GM03348 (cell line): Measurements from ENCODE around the gene CHST11.

Source experiments
- DNase-seq: peaks from one replicate; pipeline ENCODE4 v3.0.0; 2012; ENCODE audit warnings: low spot score

The CHST11 gene

DNA sequence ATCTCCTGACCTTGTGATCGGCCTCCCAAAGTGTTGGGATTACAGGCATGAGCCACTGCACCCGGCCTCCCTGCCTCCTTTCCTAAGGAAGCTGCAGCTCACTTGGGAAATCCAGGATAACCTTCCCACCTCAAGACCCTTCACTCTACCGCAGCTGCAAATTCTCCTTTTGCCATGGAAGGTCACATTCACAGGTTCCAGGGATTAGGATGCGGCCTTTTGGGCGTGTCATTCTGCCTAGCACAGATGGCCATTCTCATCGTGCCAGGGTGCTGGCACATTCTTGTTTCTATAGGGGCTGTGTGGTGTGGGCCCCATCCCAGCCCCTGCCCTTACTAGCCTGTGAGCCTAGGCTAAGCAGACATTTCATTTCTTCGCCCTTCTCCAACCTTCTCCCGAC, 219.9 kb downstream of the CHST11 start:
- no peak for DNase-seq

DNA sequence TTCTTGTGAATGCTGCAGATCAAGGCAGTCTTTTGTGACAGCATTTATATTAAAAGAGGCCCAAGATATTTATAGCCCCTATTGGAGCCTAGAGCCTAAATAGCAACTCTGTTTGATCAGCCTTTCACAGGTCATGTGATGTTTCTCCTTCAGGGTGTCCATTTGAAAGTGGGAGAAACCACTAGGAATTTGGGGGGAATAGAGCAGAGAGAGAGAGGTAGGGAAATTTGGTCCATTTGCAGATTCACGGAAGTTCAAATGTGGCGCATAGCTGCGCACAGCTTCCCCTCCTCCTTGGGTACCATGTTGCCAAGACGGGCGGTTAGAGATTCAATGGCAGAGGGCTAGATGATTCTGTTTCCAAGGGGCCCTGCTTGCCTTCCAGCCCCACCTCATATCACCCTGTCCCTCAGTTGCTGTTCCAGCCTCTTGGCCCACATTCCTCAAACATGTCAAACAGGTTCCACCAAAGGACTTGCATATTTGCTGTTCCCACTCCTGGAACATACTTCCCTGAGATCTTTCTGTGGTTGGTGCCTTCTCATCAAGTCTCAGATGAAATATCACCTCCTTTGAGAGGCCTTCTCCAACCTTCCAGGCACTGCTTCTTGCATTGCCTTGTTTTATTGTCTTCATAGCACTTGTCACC, 220.8 kb downstream of the CHST11 start:
- DNase-seq: no peak

DNA sequence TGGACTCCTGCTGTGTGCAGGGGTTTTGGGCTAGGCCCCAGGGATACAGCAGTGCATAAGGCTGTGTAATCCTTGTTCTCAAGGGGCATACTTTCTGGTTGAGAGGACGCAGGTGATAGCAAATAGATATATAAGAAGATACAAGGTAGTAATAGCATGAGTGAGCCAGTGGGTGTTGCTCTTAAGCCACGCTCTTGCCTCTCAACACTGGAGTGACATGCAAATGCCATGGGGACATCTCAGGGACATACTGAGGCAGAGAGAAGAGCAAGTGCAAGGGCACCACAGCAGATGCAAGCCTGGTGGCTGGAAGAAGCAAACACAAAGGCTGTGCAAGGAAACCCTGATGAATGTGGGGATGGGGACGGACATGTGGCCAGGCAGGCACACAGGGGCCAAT, 223.3 kb downstream of the CHST11 start:
- DNase-seq: no peak

DNA sequence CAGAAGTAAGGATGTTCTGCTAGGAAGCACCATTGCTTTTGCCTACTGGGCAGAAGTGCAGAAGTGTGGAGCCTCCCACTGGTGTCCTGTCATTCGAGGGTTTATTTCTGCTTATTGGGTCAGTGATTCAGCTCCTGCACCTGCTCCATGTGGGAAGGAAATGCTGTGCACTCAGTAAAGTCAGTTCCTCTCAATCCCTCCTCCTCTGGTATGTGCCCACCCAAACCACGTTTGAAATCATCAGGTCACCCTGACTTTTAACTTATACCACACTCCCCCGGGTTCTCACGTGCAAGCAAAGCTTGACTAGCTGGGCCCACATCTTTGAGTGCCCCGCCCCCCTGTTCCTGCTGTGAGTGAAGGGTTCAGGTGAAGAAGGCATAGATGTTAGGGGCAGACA, 223.7 kb downstream of the CHST11 start:
- no peak for DNase-seq

DNA sequence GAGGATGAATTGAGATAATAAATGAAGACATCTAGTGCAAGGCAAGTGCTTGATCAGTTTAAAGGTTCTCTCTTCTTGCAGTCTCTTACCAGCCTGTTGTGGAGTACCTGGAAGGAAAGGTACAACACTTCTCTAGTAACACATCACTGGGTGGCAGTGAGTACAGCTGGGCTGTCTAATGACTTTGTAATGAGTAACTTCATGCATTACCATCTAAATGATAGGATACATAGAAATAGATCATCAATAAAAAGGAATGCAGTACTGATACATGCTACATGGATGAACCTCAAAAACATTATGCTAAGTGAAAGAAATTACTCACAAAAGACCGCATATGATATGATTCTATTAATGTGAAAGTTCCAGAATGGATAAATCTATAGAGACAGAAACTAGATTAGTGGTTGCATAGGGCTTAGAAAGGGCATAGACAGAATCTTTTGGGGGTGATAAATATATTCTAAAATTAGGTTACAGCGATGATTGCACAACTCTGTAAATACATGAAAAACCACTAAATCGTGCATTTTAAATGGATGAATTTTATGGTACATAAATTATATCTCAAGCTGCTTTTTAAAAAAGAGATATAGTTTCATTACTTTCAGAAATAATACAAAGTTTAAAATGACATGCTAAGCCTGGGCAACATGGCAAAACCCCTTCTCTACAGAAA, 224.4 kb downstream of the CHST11 start:
- no peak for DNase-seq

DNA sequence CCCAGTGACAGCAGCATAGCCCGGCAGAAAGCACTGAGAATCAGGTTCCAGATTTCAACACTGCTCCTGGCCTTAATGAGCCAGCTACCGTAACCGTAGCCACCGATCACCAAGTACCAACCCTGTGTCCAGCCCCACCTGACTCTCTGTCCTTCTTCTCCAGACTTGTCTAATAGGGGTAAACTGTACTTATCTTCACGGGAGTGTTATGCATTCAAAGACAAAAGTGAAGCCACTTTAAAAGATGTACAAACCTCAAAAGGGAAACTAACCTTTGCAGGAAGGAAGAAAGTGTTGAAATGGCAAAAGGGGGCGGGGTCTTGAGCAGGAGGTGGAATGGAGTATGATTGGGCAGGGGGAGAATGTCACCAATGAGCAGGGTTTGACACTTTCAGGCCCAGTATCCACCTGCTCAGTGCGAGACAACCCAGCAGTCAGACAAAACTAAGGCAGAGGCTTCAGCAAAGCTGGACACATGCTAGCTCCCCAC, 226.1 kb downstream of the CHST11 start:
- no peak for DNase-seq

DNA sequence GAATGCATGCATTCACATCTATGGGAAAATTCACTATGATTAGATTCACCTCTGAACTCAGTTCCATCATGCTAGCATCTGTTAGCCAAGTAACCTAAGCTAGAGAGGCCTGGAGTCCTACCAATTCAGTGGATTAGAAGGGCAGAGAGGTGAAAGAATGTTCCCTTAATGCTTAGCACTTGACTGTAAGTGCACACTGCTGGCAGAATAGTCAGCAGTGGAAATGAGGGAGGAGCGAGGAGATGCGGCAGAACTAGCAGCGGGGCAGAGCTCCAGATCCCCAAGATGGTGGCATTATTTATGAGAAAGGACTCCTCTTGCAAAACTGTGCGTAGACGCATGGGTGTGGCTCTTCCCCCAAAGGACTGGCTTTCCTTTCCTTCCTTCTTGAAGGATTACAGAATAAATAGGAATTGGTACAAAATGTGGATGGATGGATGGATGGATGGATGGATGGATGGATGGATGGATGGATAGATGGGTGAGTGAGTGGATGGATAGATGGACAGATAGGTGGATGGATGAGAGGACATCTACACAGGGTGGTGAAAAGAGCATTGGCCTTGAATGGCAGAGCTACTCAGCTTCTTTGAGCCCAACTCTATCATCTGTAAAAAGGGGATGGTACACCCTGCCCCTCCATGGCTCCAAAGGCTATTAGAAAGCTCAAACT, 227.2 kb downstream of the CHST11 start:
- DNase-seq: no peak

DNA sequence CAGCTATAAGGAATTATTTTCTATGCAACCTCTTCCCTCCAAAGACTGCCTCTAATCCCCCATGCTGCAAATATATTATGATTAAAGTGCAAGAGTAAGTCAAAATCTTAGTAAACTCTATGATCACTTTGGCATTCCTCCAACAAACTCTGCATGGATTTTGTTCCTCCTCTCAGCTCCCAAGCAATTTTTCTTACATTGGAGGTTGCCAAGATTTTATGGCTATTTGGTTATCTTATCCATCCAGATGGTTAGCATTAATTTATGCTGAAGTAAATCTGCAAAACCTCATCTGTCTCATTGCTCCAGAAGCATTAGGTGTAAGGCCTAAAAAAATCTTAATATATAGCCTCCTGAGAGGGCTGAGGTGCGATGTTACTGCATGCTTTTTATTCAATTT, 228.1 kb downstream of the CHST11 start:
- DNase-seq: peak; percentile 44

DNA sequence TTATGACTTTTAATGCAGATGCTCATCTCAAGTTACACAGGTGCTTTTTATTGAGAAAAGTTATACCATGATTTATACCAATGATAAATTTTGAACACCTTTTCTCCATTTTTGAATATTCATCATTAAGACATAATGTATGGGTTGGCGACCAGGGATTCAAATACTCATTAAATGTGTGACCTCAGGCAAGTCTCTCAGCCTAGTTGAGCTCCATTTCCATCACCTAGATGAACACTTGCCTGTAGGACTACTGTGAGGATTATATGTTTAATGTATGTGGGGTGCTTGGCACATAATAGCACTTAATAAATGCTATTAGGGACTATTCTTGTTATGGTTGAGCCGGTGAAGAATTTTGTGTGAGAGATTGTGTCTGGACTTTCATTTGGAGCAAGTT, 228.6 kb downstream of the CHST11 start:
- no peak for DNase-seq

DNA sequence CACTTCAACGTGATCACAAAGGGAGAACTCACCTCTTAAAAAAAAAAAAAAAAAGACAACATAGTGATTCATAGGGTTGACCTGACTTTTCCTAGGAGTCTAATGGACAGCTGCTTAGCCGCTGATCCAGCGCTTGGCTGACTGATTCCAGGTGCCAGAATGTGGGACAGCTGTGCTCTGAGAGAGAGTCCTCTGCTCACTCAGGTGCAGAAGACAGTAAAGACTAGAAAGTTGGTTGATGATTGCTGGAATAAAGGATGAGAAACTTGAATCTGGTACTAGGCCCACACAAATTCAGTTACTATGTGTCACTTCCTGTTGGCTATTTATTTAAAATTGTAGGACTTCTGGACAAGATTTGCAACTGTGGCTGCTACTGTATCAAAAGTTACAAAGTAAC, 229.4 kb downstream of the CHST11 start:
- DNase-seq: peak; percentile 55

DNA sequence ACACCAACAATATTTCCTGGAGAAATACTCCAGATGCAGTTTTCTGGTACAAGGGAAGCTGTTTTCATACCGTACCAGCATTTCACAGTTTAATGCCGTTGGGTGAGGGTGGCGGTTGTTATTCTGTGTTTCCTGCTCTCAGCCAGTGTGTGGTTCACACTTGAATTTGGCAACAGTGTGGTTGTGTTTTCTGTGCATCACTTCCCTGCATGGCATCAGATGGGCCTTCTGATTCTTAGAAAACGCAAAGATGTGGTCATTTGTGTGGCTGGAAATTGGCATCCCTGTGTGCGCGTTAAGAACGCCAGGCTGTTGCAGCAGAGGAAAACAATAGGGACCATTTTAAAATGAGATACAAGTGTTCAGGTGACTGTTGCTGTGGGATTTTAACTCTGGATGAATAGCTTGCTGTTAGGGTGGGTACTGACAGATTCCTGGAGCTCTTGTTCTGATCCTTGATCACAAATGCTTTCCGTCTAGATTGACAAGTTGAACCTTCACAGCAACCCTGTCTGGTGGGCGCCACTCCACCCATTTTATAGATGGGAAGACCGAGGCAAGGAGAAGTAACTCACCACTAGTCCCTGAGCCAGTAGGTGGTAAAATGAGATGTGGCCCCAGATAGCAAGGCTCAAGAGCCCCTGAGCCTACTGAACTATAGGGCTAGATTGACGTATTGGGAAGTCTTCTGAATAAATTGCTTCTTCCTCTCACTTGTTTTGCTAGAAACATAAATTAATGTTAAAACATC, 231.2 kb downstream of the CHST11 start:
- DNase-seq: no peak

DNA sequence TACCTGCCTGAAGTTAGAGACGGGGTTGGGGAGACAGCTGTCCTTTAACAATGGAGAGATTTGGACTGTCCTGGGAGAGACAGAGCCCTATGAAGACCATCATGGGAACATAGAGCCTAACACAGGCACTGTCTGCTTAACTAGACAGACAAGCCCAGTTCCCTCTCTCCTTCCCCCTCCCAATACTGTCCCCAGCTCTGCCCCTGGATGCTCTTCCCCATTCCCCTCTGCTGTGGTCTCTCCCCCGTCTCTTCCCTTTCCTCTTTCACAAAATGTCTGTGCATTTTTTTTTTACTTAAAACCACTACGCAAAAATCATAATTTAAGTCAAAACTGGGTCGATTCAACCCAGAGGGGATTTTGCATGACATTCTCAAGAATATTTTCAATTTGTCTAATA, 232.9 kb downstream of the CHST11 start:
- DNase-seq: no peak

DNA sequence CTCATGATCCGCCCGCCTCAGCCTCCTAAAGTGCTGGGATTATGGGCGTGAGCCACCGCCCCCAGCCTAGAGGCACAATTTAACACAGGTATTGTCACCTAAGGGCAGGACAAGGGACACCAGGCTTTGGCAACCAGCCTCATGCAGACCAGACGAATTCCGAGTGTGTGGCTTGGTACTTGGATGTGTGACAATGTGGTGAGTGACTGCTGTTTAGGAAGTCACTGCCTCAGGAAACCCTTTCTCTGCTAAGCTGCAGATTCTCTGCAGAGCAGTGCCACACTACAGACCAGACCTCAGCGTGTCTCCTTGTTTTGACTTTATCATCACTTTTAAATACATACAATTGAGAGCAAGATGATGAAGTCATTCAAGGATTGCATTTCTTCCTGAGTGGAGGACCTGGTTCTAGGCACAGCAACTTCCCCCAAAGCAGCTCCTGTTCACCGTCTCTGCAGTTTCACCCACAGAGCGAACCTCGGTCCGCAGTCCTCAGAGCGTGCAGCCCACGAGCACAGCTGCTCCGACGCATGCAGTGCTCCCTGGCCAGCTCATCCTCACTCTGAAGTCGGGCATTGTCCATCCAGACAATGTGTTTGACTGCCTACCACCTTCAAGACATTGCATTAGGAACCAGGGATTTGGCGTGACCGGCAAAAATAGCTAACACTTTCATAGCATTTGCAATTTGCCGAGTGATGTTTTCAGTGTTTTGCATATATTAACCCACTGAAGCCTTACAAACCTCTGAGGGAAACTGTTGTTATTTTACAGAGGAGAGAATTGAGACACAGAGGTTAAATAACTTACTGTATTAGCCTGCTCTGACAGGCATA, 235.2 kb downstream of the CHST11 start:
- no peak for DNase-seq

DNA sequence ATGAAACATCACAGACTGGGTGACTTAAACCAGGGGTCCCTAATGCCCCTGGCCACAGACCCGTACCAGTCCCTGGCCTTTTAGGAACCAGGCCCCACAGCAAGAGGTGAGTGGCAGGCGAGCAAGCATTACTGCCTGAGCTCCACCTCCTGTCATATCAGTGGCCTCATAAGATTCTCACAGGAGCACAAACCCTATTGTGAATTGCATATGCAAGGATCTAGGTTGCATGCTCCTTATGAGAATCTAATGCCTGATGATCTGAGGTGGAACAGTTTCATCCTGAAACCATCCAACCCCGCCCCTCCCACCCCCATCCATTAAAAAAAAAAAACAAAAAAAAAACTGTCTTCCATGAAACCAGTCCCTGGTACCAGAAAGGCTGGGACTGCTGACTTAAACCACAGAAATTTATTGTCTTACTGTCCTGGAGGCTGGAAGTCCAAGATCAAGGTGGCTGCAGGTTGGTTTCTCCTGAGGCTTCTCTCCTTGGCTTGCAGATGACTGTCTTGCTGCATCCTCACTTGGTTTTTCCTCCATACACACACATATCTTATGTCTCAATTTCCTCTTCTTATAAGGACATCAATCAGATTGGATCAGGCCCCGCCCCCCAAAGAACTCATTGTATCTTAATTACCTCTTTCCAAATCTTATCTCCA, 235.9 kb downstream of the CHST11 start:
- DNase-seq: no peak

DNA sequence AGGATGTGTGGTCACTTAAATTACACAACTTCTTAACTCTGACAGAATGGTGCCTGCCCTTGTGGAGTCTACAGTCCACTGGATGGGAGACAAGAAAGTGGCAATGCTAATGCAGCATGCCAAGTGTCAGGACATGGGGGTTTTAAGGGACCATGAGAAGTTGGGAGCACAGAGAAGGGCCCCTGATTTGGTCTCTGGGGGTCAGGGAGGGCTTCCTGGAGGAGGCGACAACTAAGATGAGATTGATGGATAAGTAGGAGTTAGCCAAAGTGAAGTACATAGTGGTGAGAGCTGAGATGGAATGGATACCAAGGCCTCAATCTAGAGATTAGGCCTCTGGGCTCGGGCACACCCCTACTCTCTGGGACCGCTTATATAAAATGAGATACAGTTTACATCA, 236.7 kb downstream of the CHST11 start:
- DNase-seq: no peak

DNA sequence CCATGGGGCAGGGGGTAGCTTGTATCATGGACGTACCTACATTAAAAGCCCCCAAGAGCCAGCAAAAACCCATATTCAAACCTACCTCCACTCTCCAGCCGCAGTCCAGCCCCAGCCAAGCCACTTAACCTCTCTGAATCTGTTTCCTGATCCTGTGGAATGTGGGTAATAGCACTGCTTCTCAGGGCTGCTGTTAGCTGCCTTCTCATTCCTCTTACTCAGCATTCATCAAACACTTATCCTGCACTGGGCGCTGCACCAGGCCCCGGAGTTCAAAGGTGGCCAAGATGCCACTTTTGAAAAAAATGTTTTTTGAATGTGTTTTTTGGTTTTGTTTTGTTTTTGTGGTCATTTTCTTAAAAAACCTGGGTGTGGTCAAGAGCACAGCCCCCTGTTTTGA, 237.4 kb downstream of the CHST11 start:
- no peak for DNase-seq

DNA sequence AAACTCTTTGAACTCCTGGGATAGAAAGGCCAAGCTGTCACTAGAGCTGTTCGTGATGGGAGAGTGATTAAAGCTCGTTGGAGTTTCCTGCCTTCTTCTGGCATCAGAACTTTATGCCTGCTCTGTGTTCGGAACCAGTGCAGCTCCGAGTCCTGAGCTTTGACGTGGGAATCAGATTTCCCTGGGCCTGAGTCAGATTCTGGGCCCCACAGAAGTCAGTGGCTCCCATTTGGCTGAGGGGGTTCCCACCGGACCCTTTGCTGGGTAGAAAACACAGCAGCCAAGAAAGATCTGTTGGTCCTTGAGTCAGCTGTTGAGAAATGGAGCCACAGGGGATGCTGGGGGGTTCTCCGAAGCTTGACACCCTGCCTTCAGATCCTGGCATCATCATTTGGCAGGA, 238.0 kb downstream of the CHST11 start:
- no peak for DNase-seq

DNA sequence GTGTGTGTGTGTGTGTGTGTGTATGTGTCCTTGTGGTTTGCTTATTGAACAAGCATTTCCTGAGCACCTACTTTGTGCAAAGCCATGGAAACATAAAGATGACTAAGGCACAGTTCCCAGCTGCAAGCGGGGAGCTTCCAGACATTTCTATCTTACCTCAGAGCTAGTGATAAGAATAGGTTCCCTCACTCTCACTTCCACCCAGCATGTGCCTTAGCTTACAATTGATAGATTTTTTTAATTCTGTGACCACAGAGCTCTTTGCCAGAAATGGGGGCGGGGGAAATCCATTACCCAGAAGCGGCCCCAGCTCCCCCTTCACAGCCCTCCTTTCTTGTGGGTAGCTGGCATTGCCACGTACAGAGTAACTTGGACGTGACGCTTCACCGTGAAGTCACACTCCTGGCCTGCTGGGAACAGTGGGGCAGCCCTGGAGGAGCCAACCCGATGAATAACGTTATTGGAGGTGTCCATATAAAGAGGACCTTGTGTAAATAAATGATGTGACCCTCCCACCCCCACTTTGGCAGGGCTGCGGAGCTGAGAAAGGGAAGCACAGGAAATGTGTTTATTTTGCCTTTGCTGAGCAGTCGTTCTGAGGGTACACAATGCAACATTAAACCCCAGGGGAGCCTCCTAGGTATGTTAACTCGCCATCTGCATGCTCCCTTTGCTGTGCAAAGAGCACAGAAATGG, 238.9 kb downstream of the CHST11 start:
- peak; percentile 27 for DNase-seq

DNA sequence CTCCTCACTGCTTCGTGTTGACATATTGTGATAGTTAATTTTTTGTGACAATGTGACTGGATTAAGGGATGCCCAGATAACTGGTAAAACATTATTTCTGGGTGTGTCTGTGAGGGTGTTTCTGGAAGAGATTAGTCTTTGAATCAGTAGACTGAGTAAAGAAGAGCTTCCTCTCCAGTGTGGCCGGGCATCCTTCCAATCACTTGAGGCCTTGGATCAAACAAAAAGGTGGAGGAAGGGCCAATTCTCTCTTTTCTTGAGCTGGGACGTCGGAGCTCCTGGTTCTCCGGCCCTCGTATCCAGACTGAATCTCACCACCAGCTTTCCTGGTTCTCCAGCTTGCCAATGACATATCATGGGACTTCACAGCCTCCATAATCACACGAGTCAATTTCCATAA, 240.4 kb downstream of the CHST11 start:
- DNase-seq: no peak

DNA sequence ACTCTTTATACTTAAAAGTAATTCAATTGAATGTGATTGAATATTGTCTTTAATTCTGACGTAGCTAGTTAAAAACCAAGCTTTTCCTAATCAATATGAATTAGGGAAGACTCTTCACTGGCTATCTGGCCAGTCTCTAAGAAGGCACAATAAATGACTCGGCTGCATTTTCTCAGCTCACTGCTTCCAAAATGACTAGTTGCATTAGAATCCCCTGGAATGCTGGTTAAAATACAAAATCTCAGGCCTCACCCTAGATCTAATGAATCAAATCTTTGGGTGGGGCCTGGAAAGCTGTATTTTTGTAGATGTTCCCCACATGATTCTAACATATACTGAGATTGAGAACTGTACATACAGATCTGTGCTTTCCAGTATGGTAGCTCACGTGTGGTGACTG, 242.1 kb downstream of the CHST11 start:
- DNase-seq: peak; percentile 52
